Activated naive CD8-positive, alpha-beta T cell treated with anti-CD3 and anti-CD28 coated beads, Interleukin-2, amount 10 ng/mL, durations not matched to agents 7 days and 5 days (primary cell): ENCODE results near the gene STON2. TPM values are rescaled to one million over a fixed set of nuclear protein-coding genes. Genes with fewer than 3 reads are reported as not detected.

ENCODE experiments used
- ATAC-seq: fragments of 150-1000 bp; cut with Tn5 transposase; one replicate; pipeline ENCODE4 v1.10.0; 2021; ENCODE audit warnings: low read depth, moderate library complexity
- POLR2A ChIA-PET: fragments of 350-600 bp; sonication (Branson Sonifier 250); formaldehyde crosslinking; loops from one replicate; lab custom pipeline; 2021; ENCODE audit warnings: antibody characterized with exemption; lab: Charles Lee
- DNase-seq: peaks from one replicate; pipeline ENCODE4 v3.0.0; 2021
- H3K27ac Mint-ChIP-seq: one replicate; pipeline ENCODE4 v1.8.0; 2022; ENCODE audit warnings: mild to moderate bottlenecking, mixed read lengths
- H3K27me3 Mint-ChIP-seq: one replicate; pipeline ENCODE4 v1.8.0; 2022; ENCODE audit warnings: mild to moderate bottlenecking, moderate library complexity, mixed read lengths
- H3K36me3 Mint-ChIP-seq: one replicate; pipeline ENCODE4 v1.8.0; 2021; ENCODE audit warnings: mild to moderate bottlenecking, mixed read lengths
- H3K4me1 Mint-ChIP-seq: one replicate; pipeline ENCODE4 v1.8.0; 2021; ENCODE audit warnings: mixed read lengths
- H3K4me3 Mint-ChIP-seq: one replicate; pipeline ENCODE4 v1.8.0; 2022; ENCODE audit warnings: mild to moderate bottlenecking, moderate library complexity, mixed read lengths
- H3K9me3 Mint-ChIP-seq: one replicate; pipeline ENCODE4 v1.8.0; 2021; ENCODE audit warnings: mixed read lengths
- total RNA-seq, 2 experiments: library from RNA; stranded (reverse); gene quantifications; one replicate each; pipeline ENCODE4 v1.2.3, GENCODE V29; 2021

Gene STON2
- total RNA-seq, 2 experiments from 2014 or later, result not detected

GRCh38 chr14:81330619-81331122 is 69.5 kb downstream of the STON2 start:
- peaks cover 4% of the 10 kb centered on the region for H3K27me3 Mint-ChIP-seq
- POLR2A ChIA-PET, result no interaction called here
- H3K4me3 Mint-ChIP-seq, result no peak overlapping the region
- no peaks in the 10 kb centered on the region for H3K9me3 Mint-ChIP-seq
- DNase-seq (no peak), ATAC-seq (no peak)
- no peaks in the 10 kb centered on the region for H3K4me1 Mint-ChIP-seq
- no peak overlapping the region for H3K27ac Mint-ChIP-seq
- no peaks in the 10 kb centered on the region for H3K36me3 Mint-ChIP-seq

- Mint-ChIP-seq H3K36me3 (no peaks in the 10 kb centered on the region), H3K4me1 (no peaks in the 10 kb centered on the region), H3K27ac (no peak overlapping the region), H3K4me3 (no peak overlapping the region), H3K9me3 (no peaks in the 10 kb centered on the region), H3K27me3 (peaks cover 9% of the 10 kb centered on the region)
- no peak for DNase-seq
- POLR2A ChIA-PET, result no interaction called here
- no peak for ATAC-seq
Measured at GRCh38 chr14:81329640-81330381, 70.3 kb downstream of the STON2 start.

GRCh38 chr14:81326451-81326850 is 73.7 kb downstream of the STON2 start:
- no peak overlapping the region for H3K27ac Mint-ChIP-seq
- no peak overlapping the region for H3K4me3 Mint-ChIP-seq
- no peak for DNase-seq
- ATAC-seq, result no peak
- no peaks in the 10 kb centered on the region for H3K4me1 Mint-ChIP-seq
- POLR2A ChIA-PET, result no interaction called here
- peaks cover 10% of the 10 kb centered on the region for H3K27me3 Mint-ChIP-seq
- H3K9me3 Mint-ChIP-seq, result no peaks in the 10 kb centered on the region
- H3K36me3 Mint-ChIP-seq, result no peaks in the 10 kb centered on the region

- DNase-seq, result no peak
- no peak for ATAC-seq
- Mint-ChIP-seq H3K4me1 (no peaks in the 10 kb centered on the region), H3K9me3 (no peaks in the 10 kb centered on the region), H3K36me3 (no peaks in the 10 kb centered on the region), H3K4me3 (no peak overlapping the region), H3K27me3 (peaks cover 10% of the 10 kb centered on the region), H3K27ac (no peak overlapping the region)
- POLR2A ChIA-PET, result no interaction called here
Measured at GRCh38 chr14:81324011-81324410, 76.1 kb downstream of the STON2 start.

- POLR2A ChIA-PET, result no interaction called here
- ATAC-seq, result no peak
- DNase-seq, result no peak
- Mint-ChIP-seq H3K4me3 (no peak overlapping the region), H3K9me3 (no peaks in the 10 kb centered on the region), H3K27ac (no peak overlapping the region), H3K4me1 (no peaks in the 10 kb centered on the region), H3K36me3 (no peaks in the 10 kb centered on the region), H3K27me3 (peaks cover 10% of the 10 kb centered on the region)
Measured at GRCh38 chr14:81323093-81323492, 77.0 kb downstream of the STON2 start.

GRCh38 chr14:81319946-81320345 is 80.2 kb downstream of the STON2 start:
- no peaks in the 10 kb centered on the region for H3K9me3 Mint-ChIP-seq

GRCh38 chr14:81319314-81319713 is 80.8 kb downstream of the STON2 start:
- Mint-ChIP-seq H3K27me3 (no peaks in the 10 kb centered on the region), H3K9me3 (no peaks in the 10 kb centered on the region), H3K4me3 (no peak overlapping the region), H3K4me1 (no peaks in the 10 kb centered on the region), H3K36me3 (no peaks in the 10 kb centered on the region), H3K27ac (no peak overlapping the region)
- POLR2A ChIA-PET, result no interaction called here
- DNase-seq (no peak), ATAC-seq (no peak)

More at GRCh38 chr14:81319946-81320345, 80.2 kb downstream of the STON2 start:
- Mint-ChIP-seq H3K4me1 (no peaks in the 10 kb centered on the region), H3K27ac (no peak overlapping the region), H3K4me3 (no peak overlapping the region), H3K36me3 (no peaks in the 10 kb centered on the region), H3K27me3 (peaks cover 4% of the 10 kb centered on the region)
- POLR2A ChIA-PET, result no interaction called here
- ATAC-seq, result no peak
- DNase-seq, result no peak

- POLR2A ChIA-PET, result no interaction called here
- no peak for ATAC-seq
- Mint-ChIP-seq H3K9me3 (no peaks in the 10 kb centered on the region), H3K4me1 (no peaks in the 10 kb centered on the region), H3K4me3 (no peak overlapping the region), H3K27me3 (peaks cover 11% of the 10 kb centered on the region), H3K36me3 (no peaks in the 10 kb centered on the region), H3K27ac (no peak overlapping the region)
- no peak for DNase-seq
Measured at GRCh38 chr14:81315341-81315740, 84.8 kb downstream of the STON2 start.

GRCh38 chr14:81314443-81315175 is 85.5 kb downstream of the STON2 start:
- peaks cover 11% of the 10 kb centered on the region for H3K27me3 Mint-ChIP-seq
- DNase-seq, result no peak
- H3K4me3 Mint-ChIP-seq, result no peak overlapping the region
- H3K4me1 Mint-ChIP-seq, result no peaks in the 10 kb centered on the region
- no peak for ATAC-seq
- H3K9me3 Mint-ChIP-seq, result no peaks in the 10 kb centered on the region
- no peaks in the 10 kb centered on the region for H3K36me3 Mint-ChIP-seq
- POLR2A ChIA-PET, result no interaction called here
- no peak overlapping the region for H3K27ac Mint-ChIP-seq

- Mint-ChIP-seq H3K36me3 (no peaks in the 10 kb centered on the region), H3K4me3 (no peak overlapping the region), H3K4me1 (no peaks in the 10 kb centered on the region), H3K9me3 (no peaks in the 10 kb centered on the region), H3K27ac (no peak overlapping the region), H3K27me3 (peaks cover 13% of the 10 kb centered on the region)
- no peak for ATAC-seq
- POLR2A ChIA-PET, result no interaction called here
- DNase-seq, result no peak
Measured at GRCh38 chr14:81313775-81314429, 86.2 kb downstream of the STON2 start.

- H3K36me3 Mint-ChIP-seq, result no peaks in the 10 kb centered on the region
- H3K27me3 Mint-ChIP-seq, result peaks cover 13% of the 10 kb centered on the region
- no peaks in the 10 kb centered on the region for H3K9me3 Mint-ChIP-seq
- POLR2A ChIA-PET, result no interaction called here
- no peak overlapping the region for H3K4me3 Mint-ChIP-seq
- DNase-seq (no peak), ATAC-seq (no peak)
- no peaks in the 10 kb centered on the region for H3K4me1 Mint-ChIP-seq
- H3K27ac Mint-ChIP-seq, result no peak overlapping the region
Measured at GRCh38 chr14:81313200-81313599, 86.9 kb downstream of the STON2 start.

GRCh38 chr14:81312289-81312876 is 87.7 kb downstream of the STON2 start:
- Mint-ChIP-seq H3K4me3 (no peak overlapping the region), H3K9me3 (no peaks in the 10 kb centered on the region), H3K27me3 (peaks cover 15% of the 10 kb centered on the region), H3K4me1 (no peaks in the 10 kb centered on the region), H3K27ac (no peak overlapping the region), H3K36me3 (no peaks in the 10 kb centered on the region)
- DNase-seq (no peak), ATAC-seq (no peak)
- POLR2A ChIA-PET, result no interaction called here

GRCh38 chr14:81311778-81312177 is 88.3 kb downstream of the STON2 start:
- DNase-seq (no peak), ATAC-seq (no peak)
- H3K4me3 Mint-ChIP-seq, result no peak overlapping the region
- no peaks in the 10 kb centered on the region for H3K4me1 Mint-ChIP-seq
- H3K9me3 Mint-ChIP-seq, result no peaks in the 10 kb centered on the region
- no peaks in the 10 kb centered on the region for H3K36me3 Mint-ChIP-seq
- POLR2A ChIA-PET, result no interaction called here
- H3K27me3 Mint-ChIP-seq, result peaks cover 15% of the 10 kb centered on the region
- H3K27ac Mint-ChIP-seq, result no peak overlapping the region
